Hematopoietic multipotent progenitor cell (in vitro differentiated cells): ENCODE data around the gene PLCD1. TPM values are rescaled to one million over a fixed set of nuclear protein-coding genes. Genes with fewer than 3 reads are reported as not detected.
A peak's percentile ranks its signal among the peaks of the same experiment; 100 is the strongest.
"Not testable (repeated sequence)": the region's sequence is repeated elsewhere in the genome, so short reads cannot be mapped to it uniquely, and the experiment has no call there.

Experiments used
- DNase-seq, 3 donors: peaks; one replicate each; pipeline ENCODE4 v3.0.0-alpha.2; 2011 to 2015; ENCODE audit warnings: low read depth in 2 of 3, low spot score in 2 of 3
- total RNA-seq: library from RNA; depleted of rRNA; stranded (reverse); fragments of >200 nt; gene quantifications from one replicate; pipeline ENCODE4 v1.2.3, GENCODE V29; 2012

PLCD1 gene
- total RNA-seq, 1 donor, result 12.1 TPM

DNA sequence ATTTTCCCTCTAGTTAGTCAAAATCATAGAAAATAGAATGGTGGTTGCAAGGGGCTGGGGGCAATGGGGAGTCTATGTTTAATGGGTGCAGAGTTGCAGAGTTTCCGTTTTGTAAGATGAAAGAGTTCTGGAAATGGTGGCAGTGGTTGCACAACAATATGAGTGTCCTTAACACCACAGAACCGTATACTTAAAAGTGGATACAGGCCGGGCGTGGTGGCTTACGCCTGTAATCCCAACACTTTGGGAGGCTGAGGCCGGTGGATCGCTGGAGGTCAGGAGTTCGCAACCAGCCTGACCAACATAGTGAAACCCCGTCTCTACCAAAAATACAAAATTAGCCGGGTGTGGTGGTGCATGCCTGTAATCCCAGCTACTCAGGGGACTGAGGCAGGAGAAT, 41.1 kb downstream of the PLCD1 start:
- not testable (repeated sequence) for DNase-seq

DNA sequence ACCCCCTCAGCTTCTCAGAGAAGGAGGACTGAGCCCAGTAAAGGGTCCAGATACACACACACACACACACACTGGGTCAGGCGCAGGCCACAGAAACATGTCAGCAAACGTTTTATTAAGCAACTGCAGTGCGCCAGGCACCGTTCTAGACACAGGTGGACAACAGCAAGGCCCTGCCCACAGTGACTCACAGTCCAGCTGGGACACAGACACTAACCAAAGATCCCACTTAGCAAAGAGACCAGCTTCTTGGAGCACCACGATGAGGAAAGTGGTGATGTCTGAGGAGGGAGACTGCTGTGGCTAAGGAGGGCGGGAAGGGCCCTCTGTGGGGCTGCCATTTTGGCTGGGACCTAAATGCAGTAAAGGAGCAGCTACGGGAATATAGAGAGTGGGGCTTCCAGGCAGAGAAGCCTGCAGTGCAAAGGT, 41.7 kb downstream of the PLCD1 start:
- no peak for DNase-seq

DNA sequence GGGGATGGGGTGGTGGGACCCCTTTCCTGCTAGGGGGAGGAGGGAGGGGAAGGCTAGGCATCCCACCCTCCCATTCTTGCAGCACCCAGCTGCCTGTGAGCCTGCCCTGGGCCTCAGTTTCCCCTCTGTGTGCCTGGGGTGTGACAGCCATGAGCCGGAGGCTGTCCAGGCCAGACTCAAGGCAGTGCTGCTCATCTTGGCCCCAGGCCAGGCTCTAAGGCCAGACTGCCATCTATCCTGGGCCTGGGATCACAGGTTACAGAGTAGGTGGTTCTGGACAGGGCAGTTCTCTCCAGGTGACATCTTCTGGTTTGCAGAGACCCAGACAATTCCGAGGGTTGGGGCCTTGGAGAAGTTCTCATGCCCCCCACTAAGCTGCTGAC, 42.1 kb downstream of the PLCD1 start:
- DNase-seq, result no peak

DNA sequence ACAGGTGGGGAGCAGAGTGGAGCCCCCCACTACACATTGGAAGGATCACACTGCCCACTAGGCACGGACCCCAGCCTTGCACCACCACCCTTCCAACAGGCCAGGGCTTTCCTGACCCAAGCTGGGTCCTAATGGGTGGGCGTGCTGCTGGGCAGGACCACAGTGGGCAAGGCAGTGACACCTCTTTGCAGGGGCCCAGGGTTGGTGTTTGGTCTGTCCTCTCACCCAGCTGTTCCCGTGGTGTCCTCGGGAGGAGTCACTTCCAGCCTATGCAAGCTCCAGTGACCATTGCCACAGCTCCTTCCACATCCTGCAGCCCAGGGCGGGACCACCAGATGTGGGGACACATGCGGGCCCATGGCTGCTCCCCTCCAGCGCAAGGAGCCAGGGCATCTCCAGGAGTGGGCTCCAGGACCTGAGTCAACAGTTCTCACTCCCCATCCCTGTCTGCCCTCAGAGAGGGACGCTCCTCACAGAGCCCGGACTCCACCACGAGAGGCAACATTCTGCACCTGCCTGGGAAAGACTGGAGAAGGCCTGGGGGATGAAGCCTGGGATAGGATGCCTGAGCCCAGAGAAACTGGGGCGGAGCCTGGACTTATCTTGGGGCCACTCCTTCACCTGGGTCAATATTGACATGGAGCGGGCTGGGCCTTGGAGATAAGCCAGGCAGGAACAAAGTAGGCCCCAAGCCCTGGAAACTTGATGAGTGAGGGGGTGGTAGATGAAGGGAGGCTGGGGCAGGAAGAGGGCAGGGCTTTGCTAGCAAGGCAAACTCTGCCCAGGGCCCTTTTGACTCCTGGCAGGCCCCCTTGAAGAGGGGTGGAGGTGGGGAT, 42.7 kb downstream of the PLCD1 start:
- DNase-seq, result no peak

DNA sequence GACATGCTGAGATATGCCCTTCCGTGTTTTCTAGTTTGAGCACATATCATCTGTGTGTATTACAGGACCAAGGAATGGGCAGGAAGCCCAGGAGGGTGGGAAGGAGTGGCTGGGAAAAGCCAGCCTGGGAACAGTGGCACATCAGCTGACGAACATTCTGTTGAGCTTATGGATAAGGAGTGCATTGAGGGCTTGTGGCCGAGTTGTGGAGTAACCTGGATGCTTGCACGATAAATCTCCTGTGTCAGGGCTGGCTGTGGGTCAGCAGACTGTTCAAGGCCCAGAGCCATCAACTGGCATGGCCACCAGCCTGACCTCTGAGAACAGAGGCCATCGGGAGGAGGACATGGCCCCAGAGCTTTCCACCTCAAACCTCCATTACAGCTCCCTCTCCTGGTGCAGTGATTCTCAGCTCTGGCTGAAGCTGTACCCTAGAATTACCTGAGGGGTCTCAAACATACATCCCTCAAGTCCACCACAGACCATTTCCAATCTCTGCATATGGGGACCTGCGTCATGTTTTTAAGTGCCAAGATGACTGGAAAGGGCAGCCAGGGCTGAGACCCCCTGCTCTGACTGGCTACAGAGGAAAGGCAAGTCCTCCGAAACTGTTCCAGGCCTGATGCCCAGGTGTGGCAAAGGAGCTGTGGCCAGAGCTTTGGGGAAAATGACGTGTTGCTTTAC, 43.7 kb downstream of the PLCD1 start:
- no peak for DNase-seq

DNA sequence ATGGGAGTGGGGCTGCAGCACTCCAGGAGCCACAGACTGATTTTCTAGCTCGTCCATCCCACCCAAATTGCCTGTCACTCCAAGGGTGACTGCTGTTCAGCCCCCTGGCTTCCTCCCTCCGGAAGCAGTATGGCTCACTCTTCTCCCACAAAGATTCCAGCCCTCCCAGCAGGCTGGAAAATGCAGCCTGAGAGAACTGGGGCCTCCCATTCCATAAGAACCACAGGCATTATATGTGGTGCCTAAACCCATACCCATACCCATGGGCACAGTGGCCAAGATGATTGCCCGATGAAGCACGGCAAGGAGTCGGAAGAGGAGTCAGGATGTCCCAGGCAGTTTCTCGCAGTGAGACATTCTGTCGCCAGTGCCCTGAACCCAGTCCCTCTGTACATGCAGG, 44.8 kb downstream of the PLCD1 start:
- no peak for DNase-seq

DNA sequence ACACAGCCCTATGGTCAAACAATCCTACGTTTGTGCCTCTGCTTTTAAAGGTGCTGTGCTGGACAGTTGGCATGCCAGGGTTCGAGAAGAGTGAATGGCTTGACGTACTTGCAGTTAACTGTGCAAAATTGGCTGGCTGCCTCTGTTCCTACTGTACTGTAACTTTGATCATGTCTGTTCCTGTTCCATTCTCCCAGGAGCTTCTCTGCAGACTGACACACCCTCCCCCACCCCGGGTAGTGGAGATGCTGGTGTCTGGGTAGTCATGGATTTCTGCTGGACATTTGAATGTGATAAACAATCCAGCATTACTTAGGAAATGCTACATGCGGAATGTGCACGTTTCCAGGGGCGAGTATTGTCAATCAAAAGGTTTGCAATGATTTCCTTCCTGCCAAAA, 45.4 kb downstream of the PLCD1 start:
- DNase-seq, result no peak

DNA sequence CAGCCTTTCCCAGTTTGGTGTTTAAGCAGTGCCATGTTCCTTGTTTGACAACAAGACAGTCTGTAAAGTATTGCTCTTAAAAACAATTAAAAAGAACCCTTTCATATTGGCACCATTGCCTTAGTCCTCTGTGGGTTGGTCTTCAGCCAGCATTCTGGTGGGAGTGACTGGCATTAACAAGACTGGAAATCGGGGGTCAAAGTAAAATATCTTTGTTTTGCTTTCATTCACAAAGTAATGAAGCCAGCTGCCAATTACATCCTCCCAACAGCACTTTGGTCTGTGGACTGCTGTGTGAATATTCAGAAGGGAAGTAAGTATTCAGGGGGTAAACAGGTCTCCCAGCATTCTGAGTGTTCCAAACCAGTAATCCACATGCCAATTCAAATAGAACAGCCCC, 47.1 kb downstream of the PLCD1 start:
- no peak for DNase-seq

DNA sequence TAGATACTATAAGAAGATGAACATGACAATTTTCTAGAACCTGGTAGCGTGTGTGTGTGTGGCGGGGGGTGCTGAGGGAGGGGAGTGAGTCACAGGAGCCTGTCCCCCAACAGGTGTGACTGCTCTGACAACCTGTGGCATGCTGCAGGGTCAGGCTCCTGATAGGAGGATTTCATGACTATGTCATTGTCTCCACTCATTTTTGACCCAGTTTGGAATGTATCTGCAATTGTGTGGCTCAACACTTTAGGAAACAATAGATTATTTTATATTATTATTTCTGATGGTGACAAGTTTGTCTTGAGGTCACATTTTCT, 48.1 kb downstream of the PLCD1 start:
- no peak for DNase-seq

DNA sequence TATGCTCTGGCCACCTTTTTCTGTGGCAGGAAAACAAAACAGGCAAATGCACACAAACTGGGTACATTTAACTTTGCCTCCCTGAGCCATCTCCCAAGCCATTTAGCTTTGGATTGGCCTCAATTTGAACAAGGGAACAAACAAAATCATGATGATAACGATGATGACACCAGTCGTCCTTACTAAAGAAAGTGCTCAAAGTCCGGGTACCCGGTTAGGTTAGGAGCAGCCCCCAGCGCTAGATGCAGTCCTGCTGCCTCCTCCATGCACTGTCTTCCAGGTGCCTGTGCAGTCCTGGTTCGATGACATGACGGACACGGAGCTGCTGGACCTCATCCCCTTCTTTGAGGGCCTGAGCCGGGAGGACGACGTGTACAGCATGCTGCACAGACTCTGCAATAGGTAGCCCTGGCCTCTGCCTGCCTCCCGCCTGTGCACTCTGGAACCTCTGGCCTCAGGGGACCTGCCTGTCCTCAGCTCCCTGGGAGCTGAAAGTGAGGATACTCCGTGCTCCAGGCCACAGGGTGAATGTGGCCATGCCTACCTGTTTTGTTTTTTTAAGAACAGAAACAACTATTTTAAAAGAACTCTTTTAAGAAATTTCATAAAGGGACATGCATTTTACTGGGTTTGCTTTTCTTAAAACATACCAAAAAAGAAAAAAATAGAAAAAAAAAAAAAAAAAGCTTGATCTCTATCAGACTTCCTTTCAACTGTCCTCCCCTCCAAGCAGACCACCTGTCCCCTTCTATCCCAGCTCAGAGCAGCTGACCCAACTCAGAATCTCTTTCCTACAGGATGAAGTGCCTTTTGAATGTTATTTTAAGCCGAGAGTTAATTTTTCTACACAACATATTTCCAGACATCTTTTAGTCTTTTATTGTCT, 48.7 kb downstream of the PLCD1 start:
- DNase-seq, result no peak

DNA sequence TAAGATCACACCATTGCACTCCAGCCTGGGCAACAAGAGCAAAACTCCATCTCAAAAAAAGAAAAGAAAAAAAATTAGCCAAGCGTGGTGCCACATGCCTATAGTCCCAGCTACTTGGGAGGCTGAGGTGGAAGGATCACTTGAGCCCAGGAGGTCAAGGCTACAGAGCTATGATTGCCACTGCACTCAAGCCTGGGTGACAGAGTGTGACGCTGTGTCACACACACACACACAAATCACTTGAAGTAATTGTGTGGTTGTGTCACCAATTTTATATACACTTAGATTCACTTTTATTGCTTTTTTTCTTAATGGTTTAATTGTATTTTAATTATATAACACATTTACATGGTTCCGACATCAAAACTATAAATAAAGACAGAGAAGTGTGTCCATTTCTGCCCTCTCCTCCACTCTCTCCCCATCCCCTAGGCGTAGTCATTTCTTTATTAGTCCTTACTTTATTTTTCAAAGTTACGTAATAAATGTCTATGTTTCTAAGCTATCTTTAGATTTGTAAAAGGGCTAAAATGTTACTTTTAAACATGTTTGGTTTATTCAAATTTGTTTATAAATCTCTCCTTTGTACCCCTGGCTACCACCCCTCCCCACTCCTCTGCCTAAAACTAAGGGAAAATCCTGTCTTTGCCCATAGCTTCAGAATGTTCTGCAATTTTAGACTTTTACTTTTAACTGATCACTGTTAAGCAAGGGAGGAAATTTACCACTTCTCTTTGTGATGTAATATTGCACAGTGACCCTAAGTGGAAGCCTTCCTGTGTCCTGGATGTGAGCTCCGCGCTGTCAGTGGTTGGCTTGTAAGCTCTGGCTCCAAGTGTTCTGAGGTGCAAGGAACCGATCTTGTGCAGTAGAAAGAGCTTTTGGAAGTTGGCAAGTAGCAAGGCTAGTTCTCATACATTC, 49.6 kb downstream of the PLCD1 start:
- no peak for DNase-seq

DNA sequence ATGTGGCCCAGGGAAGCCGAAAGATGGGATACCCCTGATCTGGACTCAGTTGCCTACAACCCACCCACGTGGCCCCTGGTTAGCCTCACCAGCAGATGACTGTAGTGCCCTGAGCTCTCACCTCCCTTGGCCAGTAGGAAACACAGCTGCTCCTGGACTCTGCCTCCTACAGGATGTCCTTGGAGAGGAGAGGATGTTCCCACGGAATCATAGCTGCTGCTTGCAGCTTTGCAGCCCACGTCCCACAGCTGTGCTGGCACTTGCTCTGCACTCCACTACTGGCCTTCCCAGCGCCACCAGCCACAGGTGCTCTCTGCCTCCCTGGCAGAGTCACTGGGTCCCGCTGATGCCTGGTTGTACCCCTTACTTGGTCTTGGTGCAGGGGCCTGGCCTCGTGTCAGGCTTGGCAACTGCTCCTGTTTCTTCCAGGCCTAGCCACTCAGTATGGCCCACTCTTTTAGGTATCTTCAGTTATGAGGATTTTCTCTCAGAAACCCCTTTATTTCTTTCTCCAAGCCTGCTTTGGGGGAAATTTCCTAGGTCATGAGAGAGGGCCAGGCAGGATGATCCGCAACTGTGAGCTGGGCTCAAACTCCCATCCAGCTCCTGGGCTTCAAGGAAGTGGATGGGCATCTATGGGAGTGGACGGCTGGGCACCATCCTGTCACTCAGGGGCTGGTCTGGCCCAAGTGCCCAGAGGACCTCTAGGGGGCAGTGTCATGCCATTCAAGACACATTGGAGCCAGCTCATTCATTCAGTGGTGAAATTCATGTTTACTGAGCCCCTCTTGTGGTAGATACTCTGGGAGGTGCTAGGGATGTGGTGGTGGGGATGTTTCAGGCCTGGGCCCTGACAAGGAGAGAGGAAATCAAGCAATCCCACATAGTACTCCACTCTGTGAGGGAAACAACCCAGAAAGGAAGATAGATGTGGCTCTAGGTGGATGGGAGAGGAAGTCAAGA, 55.0 kb downstream of the PLCD1 start:
- DNase-seq, result peak; percentile 41 to 77 (median 75)

DNA sequence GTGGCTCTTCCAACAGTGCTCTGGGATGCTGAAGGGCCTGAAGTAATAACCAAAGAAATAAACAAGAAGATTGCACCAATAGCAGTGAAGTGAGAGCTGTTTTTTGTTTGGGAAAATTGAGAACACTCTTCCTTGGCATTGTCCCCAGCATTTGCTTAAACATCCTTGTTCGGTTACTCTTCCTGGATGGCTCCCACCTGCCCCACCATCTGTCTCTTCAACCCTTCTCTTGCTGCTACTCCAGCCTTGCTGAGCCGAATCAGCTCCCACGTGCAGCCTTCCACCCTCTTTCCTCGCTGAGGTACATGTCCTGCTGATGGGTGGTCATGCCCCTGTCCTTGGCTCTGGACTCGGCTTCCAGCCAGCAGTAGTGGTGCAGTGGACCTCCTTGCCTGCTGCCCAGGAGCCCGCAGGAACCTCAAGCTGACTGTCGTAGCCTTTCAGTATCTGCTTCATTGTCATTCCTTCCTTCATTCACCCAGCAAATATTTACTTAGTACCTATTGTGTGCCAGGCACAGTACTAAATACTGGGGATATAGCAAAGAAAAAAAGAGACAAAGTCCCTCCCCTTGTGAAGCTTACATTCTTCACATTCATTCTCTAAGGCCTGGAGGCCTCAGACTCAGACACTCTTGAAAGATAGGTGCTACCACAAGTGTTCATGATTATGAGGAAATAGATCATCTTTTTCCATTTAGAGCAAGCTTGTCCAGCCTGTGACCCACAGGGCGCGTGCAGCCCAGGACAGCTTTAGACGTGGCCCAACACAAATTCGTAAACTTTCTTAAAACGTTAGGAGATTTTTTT, 56.0 kb downstream of the PLCD1 start:
- DNase-seq, result no peak

DNA sequence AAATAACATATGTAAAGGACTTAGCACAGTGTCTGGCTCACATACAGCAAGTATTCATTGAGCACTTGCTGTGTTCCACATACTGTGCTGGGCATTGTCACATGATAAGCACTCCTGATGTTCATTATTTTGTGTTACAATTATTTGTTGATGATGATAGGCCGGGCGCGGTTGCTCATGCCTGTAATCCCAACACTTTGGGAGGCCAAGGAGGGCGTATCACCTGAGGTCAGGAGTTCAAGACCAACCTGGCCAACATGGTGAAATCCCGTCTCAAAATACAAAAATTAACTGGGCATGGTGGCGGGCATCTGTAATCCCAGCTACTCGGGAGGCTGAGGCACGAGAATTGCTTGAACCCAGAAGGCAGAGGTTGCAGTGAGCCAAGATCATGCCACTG, 57.4 kb downstream of the PLCD1 start:
- not testable (repeated sequence) for DNase-seq

DNA sequence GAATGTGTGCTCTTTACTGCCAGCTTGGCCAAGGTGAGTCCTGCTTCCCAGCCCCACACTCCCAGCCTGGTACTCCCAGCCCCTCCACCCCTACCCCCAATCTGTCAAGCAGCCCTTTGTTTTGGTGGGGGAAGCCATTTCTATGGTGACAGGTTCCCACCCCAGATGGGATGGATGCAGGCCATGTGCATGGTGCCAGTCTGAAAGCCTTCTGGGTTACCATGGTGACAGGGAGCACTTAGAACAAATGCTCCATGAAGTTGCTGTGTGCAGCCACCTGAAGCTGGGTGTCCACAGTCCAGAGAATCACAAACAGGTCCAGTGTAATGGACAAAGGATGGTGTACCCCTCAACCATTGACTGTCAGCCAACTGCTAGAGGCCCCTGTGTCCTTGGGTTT, 58.0 kb downstream of the PLCD1 start:
- no peak for DNase-seq

DNA sequence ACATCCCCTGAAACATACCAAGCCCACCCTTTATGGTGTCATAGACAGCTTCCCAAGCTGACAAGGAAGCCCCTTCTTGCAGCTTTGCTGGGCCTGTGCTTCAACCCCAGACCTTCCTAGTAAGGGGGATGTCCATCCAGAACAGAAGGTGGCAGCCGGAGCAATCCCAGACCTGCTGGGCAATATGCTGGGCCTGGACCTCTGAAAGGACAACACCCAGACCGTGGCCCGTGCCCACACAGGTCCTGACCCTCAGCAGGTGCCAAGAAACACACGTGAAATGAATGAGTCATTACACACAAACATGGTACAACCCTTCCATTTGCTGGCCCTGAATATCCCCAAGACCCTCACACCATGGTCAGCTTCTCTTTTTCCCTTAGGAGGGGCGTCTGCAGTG, 58.6 kb downstream of the PLCD1 start:
- DNase-seq, result no peak

DNA sequence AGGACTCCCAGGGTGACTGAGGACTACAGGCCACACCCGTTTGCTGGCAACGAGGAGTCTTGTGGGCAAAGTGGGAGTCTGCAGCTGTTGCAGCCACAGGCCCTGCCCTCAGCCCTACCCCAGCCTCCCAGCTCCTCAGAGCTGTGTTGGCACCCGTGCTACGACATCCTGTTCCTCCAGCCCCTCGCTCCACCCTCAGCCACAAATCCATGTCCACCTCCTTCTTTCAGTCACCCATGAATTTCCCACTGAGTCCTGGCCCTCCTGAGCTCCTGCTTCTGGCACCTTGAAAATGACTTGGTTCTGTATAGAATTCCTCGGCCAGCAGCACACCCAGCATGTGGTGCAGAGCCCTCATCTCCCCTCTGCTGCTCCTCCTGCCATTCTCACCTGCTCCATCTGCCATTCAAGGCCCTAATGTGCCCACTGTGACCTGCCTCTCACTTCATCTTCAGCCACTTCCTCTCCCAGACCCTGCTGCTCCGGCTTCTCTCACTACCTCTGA, 59.8 kb downstream of the PLCD1 start:
- DNase-seq, result no peak
